Bronchial epithelial cell (primary cell): ENCODE data around the gene ALG14. TPM values are rescaled to one million over a fixed set of nuclear protein-coding genes. Genes with fewer than 3 reads are reported as not detected.

Source experiments
- DNase-seq: peaks from one replicate; pipeline ENCODE4 v3.0.0-alpha.2; 2010; ENCODE audit warnings: low read depth
- FAIRE-seq: peaks from 2 replicates; lab custom pipeline; 2011; peaks lifted over from hg19 to GRCh38; lab: Jason Lieb, UNC
- H3K27me3 ChIP-seq: 2 replicates; pipeline ENCODE4 v1.5.1; 2011; ENCODE audit warnings: low read length; ENCODE audit not compliant: control insufficient read depth, insufficient read depth
- H3K36me3 ChIP-seq: 2 replicates; pipeline ENCODE4 v1.5.1; 2011; ENCODE audit warnings: low read length; ENCODE audit not compliant: control insufficient read depth, insufficient read depth
- H3K4me3 ChIP-seq: 2 replicates; pipeline ENCODE4 v1.5.1; 2011; ENCODE audit warnings: mild to moderate bottlenecking, low read depth, low read length, control low read depth
- CTCF ChIP-seq: IDR thresholded peaks from 2 replicates; pipeline ENCODE4 v1.5.1; 2011; ENCODE audit warnings: mild to moderate bottlenecking, moderate library complexity, low read length, control low read depth, inconsistent platforms; ENCODE audit not compliant: insufficient read depth, severe bottlenecking
- total RNA-seq: library from RNA; depleted of rRNA; stranded (reverse); fragments of >200 nt; gene quantifications from 2 replicates; pipeline ENCODE4 v1.2.1, GENCODE V29; 2014

ALG14 gene
- total RNA-seq, 1 donor from 2014 or later: 0.53 TPM

DNA sequence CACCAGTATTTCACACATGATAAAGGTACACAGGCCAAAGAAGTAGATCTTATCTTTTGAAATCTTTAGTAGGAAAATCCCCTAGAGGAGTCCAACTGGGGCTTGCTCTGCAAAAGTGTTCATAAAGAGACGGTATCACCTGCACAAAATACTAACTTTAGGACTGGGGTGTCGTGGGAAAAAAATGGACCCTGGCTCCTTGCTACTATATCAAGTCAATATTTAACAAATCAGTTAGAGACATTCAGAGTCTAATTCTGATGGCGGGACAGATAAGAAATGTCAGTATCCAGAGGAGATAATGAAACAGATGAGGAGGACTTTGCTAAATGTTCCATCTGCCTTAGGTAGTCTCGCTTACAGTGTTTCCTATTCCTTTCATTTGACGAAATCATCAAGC, 120.2 kb downstream of the ALG14 start:
- FAIRE-seq: no peak
- no peak for TF ChIP-seq CTCF
- H3K4me3 ChIP-seq: no peak overlapping the region

GRCh38 chr1:94951509-94952208, 121.1 kb downstream of the ALG14 start:
- no peak overlapping the region for H3K4me3 ChIP-seq
- no peak for TF ChIP-seq CTCF
- H3K27me3 ChIP-seq: no peaks in the 10 kb centered on the region
- H3K36me3 ChIP-seq: no peaks in the 10 kb centered on the region
- FAIRE-seq (no peak), DNase-seq (peak; percentile 88)

More for the DNA sequence above, 120.2 kb downstream of the ALG14 start:
- Histone ChIP-seq H3K36me3 (no peaks in the 10 kb centered on the region), H3K27me3 (no peaks in the 10 kb centered on the region)
- no peak for DNase-seq

GRCh38 chr1:94951046-94951445, 121.7 kb downstream of the ALG14 start:
- Histone ChIP-seq H3K27me3 (no peaks in the 10 kb centered on the region), H3K4me3 (no peak overlapping the region), H3K36me3 (no peaks in the 10 kb centered on the region)
- no peak for DNase-seq
- no peak for FAIRE-seq
- no peak for TF ChIP-seq CTCF

DNA sequence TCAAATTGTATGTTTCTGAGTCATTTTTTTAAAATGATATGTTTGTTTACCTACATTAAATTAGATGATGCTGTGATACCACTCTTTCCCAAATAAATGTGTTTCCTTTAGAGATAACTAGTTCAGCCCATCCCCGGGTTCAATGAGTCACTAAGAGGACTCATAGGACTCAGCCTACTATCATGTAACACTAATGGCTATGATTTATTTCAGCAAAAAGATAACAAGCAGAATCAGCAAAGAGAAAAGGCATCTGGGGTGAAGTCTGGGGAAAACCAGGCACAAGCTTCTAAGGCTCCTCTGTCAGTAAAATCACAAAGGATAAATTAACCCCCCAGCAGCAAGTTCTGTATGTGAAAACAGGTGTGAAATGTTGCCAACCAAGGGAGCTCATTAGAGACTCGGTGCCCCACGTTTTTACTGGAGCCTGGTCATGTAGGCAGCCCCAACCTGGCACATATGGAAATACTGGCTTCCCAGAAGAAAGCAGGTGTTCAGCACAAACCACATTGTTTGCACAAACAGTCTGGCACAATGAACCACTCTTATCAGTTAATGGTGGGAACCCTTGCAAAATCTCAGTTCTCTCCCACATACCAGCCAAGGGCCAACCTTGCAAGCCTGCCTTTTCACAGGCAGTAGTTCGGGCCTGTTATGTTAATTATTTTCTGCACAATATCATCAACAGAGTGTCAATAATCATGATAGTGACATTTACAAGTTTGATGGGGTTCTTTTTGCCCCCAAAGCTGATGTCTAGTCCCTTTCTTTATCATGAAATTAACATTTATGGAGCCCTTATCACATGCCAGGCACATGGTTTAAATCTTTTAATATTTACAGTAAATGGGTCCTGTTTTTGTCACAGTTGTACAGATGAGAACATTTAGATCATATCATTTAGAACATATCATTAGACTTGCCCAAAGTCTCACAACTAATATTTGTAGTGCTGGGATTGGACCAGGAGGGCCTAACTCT, 122.8 kb downstream of the ALG14 start:
- no peak overlapping the region for H3K4me3 ChIP-seq
- DNase-seq (peak; percentile 63), FAIRE-seq (no peak)
- TF ChIP-seq CTCF: no peak
- H3K27me3 ChIP-seq: no peaks in the 10 kb centered on the region
- no peaks in the 10 kb centered on the region for H3K36me3 ChIP-seq

DNA sequence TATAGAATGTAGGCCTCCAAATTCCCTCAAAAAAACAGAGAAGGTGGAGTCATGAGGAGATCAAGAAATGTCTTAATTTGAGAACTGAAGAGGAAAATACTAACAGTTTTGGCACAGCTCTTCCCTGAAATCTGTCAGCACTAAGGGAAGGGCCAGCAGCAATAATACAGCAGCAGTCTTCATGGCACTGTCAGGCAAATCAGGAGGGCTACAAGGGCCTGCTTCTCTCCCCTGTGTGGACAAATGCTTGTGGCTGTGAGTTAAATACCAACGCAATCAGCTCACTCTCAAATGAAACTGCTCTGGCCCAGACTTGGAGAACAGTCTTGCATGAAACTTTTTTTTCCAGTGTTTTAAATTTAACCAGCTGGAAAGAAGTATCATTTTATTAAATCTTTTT, 125.3 kb downstream of the ALG14 start:
- no peak for TF ChIP-seq CTCF

More for the DNA sequence above, 125.3 kb downstream of the ALG14 start:
- DNase-seq (no peak), FAIRE-seq (no peak)
- Histone ChIP-seq H3K36me3 (no peaks in the 10 kb centered on the region), H3K4me3 (no peak overlapping the region), H3K27me3 (no peaks in the 10 kb centered on the region)
